HG03097 (cell line): ENCODE data around the gene NFATC3.
A peak's percentile ranks its signal among the peaks of the same experiment; 100 is the strongest.

ENCODE experiments used
- ATAC-seq: cut with Tn5 transposase; IDR thresholded peaks from one replicate; pipeline ENCODE4 v1.9.1; 2021; ENCODE audit not compliant: unreplicated experiment, low FRiP score

Gene NFATC3

GRCh38 chr16:68267612-68268405 is 182.6 kb downstream of the NFATC3 start:
- no peak for ATAC-seq

- no peak for ATAC-seq
These were observed 184.6 kb downstream of the NFATC3 start for GRCh38 chr16:68269793-68270192.

DNA sequence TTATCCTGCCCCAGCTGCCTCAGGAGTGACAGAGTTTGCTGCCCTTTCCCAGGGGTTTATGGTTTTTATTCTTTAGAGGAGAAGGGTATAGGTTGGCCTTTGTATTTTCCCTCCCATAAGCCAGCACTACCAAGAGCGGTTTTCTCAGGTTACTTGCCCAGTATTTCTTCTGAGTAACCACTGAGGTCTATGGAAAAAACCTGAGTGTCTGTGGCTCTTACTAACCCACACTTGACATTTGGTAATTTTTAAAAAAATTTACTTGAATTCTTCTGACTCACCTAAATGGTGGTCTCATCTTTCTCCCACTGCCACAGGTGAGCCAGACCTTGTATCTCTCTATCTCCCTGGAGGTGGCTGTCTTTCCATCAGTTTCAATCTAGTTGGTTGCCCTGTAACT is 185.2 kb downstream of the NFATC3 start:
- no peak for ATAC-seq

GRCh38 chr16:68272507-68273209 is 187.5 kb downstream of the NFATC3 start:
- ATAC-seq = no peak

DNA sequence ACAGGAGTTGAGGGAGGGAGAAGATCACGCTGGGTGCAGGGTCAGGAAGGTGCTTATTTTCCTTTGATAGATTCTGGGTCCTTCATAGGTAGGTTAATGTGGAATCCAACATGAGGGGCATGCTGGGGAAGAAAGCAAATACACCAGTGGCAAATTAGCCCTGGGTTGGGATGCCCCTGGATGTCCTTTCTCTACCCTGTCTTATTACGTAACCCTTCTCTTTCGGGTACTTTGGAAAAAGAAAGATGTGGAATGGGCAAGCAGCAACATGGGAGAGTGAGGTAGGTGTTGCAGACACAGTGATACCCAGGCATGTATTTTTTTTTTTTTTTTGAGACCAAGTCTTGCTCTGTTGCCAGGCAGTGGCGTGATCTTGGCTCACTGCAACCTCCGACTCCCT is 188.3 kb downstream of the NFATC3 start:
- ATAC-seq = no peak

GRCh38 chr16:68273896-68274295 is 188.7 kb downstream of the NFATC3 start:
- no peak for ATAC-seq

DNA sequence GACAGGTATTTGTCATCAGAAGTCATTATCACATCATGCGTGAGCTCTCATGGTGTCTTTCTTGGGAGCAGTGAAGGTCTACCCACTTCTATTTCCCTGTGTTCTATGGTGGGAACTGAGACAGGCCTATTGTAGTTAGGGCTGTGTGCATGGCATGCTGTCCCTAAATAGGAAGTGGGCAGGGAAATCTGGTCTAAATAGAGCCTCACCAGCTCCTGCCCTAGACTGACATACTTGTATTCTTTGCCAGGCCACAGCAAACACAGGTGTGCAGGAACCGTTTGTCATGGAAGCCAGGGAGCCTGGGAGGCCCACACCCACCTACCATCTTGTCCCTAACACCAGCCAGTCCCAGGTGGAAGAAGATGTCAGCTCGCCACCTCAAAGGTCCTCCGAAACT is 189.3 kb downstream of the NFATC3 start:
- ATAC-seq = no peak

- peak; percentile 60 for ATAC-seq
These were observed 190.5 kb downstream of the NFATC3 start for GRCh38 chr16:68275611-68276191.

DNA sequence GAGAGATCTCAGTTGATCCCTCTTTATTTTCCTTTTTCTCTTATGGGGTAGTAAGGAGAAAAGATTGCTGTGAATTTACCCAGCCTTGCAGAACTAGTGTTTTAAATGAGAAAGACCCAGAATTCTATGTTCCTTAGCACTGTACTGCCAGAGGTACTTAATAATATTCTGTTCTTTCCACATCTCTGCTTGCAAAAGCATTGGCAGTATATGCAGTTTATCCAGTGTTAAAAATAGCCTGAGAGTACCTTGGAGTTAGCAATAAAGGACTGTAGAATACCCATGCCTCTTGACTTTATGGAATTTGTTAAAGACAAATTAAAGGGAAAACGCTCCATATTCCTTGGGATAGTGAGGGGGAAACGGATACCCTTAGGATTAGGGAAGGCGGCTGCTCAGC is 191.1 kb downstream of the NFATC3 start:
- ATAC-seq = no peak
